Ishikawa (cell line): Measurements from ENCODE around the gene GOLGA1.

ENCODE experiments used
- CEBPB ChIP-seq: IDR thresholded peaks from 2 replicates; pipeline ENCODE4 v1.6.1; 2012
- EGR1 ChIP-seq: IDR thresholded peaks from 2 replicates; pipeline ENCODE4 v1.6.1; 2012
- EP300 ChIP-seq: IDR thresholded peaks from 2 replicates; pipeline ENCODE4 v1.6.1; 2012; ENCODE audit warnings: borderline replicate concordance
- FOXM1 ChIP-seq: IDR thresholded peaks from 2 replicates; pipeline ENCODE4 v1.6.1; 2012; ENCODE audit warnings: low read depth, borderline replicate concordance
- MAX ChIP-seq: IDR thresholded peaks from 2 replicates; pipeline ENCODE4 v1.6.1; 2012
- NFIC ChIP-seq: IDR thresholded peaks from 2 replicates; pipeline ENCODE4 v1.6.1; 2012
- RAD21 ChIP-seq: IDR thresholded peaks from 2 replicates; pipeline ENCODE4 v1.6.1; 2012; ENCODE audit warnings: low read depth
- TAF1 ChIP-seq: IDR thresholded peaks from 2 replicates; pipeline ENCODE4 v1.6.1; 2012; ENCODE audit warnings: low read depth, mild to moderate bottlenecking
- TCF12 ChIP-seq: IDR thresholded peaks from 2 replicates; pipeline ENCODE4 v1.6.1; 2012; ENCODE audit warnings: low read depth
- TEAD4 ChIP-seq: IDR thresholded peaks from 2 replicates; pipeline ENCODE4 v1.6.1; 2012
- YY1 ChIP-seq: IDR thresholded peaks from 2 replicates; pipeline ENCODE4 v1.6.1; 2012; ENCODE audit warnings: low read depth
- TF ChIP-seq, protein P1 (sequence below): IDR thresholded peaks from 2 replicates; pipeline ENCODE4 v1.6.1; 2012; ENCODE audit warnings: low read depth, mild to moderate bottlenecking

DNA sequence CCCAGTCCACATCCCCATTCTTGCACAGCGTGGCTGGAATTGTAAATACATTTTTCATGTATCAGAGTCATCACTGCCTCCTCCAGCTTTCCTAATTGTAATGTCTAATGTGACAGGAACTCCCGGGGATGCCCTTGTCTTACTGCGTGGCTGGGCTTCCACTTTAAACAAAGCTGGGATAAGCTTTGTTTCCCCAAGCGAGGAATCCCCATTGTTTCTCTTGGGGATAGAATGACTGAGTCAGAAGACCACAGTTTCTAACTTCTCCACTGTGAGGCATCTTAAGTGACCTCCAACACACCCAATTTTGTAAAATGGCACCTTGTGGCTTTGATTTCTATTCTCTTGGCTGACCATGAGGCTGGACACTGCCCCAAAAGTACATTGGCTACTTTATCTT is 56.5 kb downstream of the GOLGA1 start:
- no peak for TF ChIP-seq YY1
- TF ChIP-seq EP300: no peak
- no peak for TF ChIP-seq TAF1
- no peak for TF ChIP-seq TEAD4
- TF ChIP-seq EGR1: no peak
- TF ChIP-seq CEBPB: no peak
- no peak for TF ChIP-seq RAD21
- TF ChIP-seq MAX: no peak
- TF ChIP-seq, protein P1, sequence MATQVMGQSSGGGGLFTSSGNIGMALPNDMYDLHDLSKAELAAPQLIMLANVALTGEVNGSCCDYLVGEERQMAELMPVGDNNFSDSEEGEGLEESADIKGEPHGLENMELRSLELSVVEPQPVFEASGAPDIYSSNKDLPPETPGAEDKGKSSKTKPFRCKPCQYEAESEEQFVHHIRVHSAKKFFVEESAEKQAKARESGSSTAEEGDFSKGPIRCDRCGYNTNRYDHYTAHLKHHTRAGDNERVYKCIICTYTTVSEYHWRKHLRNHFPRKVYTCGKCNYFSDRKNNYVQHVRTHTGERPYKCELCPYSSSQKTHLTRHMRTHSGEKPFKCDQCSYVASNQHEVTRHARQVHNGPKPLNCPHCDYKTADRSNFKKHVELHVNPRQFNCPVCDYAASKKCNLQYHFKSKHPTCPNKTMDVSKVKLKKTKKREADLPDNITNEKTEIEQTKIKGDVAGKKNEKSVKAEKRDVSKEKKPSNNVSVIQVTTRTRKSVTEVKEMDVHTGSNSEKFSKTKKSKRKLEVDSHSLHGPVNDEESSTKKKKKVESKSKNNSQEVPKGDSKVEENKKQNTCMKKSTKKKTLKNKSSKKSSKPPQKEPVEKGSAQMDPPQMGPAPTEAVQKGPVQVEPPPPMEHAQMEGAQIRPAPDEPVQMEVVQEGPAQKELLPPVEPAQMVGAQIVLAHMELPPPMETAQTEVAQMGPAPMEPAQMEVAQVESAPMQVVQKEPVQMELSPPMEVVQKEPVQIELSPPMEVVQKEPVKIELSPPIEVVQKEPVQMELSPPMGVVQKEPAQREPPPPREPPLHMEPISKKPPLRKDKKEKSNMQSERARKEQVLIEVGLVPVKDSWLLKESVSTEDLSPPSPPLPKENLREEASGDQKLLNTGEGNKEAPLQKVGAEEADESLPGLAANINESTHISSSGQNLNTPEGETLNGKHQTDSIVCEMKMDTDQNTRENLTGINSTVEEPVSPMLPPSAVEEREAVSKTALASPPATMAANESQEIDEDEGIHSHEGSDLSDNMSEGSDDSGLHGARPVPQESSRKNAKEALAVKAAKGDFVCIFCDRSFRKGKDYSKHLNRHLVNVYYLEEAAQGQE: no peak
- TF ChIP-seq FOXM1: no peak
- no peak for TF ChIP-seq TCF12
- TF ChIP-seq NFIC: no peak
